ENCODE results near the gene IQCH. TPM values are rescaled to one million over a fixed set of nuclear protein-coding genes. Genes with fewer than 3 reads are reported as not detected.

IQCH gene
- total RNA-seq, 1 experiment from 2014 or later: 2.2 TPM

DNA sequence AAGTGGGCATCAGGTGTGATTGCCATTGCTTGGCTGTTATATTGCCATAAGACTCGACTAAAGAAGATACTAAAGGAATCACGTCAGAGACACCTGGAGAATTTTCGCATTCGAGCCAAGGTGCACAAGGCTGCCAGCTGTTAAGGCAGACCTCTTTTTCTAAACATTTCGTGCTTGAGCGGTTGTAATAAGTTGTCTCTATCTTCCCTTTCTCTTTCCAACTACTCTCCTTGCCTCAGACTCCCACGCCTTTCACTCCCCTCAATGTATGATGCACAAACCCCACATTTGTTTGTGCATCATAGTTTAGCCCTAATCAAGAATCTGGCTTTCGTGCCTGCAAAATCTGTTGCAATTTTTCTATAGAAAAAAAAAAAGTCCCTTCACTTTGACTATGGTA is 118.0 kb downstream of the IQCH start:
- no peak overlapping the region for H3K4me3 ChIP-seq (ENCODE audit: insufficient read depth, low read depth, low read length)
- DNase-seq: no peak
- H3K27me3 ChIP-seq (ENCODE audit: control insufficient read depth, insufficient read depth, low read length): no peaks in the 10 kb centered on the region
- no peaks in the 10 kb centered on the region for H3K36me3 ChIP-seq (replicated peaks; ENCODE audit: control insufficient read depth, insufficient read depth, low read length)

DNA sequence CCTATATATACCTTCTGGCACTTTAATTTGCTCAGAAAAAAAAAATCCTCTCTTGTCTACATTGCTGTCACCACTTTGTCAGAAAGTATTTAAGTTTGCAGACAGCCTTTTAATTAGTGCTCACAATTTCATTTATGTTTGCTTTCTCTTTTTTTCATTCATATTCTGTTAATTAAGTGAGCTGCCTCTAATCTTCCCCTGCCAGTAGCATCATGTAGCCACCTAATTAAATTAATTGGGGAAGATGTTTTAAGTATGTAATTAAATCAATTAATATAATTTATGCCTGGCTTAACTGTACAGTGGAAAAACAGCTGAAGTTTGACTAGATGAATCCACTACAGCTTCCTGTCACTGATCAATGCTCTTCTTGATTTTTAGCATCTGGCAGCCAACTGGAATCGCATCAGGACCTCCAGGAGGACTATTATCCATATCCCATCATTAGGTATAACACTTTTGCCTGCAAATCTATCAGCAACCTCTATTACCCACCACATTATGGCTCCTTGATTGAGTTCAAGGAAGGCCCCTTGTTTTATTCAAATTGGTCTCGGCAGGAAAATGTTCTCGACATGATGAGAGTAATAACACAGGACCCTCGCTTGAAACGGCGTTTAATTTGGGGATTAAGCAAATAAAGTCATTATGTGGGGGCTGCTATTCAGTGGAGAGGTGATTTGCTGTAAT is 118.5 kb downstream of the IQCH start:
- no peak overlapping the region for H3K4me3 ChIP-seq (ENCODE audit: insufficient read depth, low read depth, low read length)

DNA sequence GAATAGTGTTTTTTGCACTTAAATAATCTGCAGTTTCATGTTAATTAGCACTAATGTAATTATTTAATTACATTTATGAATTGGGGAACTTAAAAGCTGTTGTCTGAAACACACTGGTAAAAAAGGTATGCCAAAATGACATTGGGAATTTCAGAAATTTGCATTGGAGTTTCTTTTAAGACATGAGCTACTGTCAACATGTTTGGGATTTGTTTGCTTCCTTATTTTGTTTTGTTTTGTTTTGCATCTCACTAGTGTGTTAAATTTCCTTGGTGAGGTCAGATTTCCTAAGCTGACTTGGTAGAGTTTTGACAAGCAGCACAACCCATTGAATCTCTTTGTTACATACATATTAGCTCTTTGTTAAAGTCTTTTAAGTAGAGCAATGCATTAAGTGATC is 119.4 kb downstream of the IQCH start:
- no peak for DNase-seq
- no peak overlapping the region for H3K4me3 ChIP-seq (ENCODE audit: insufficient read depth, low read depth, low read length)
- no peaks in the 10 kb centered on the region for H3K36me3 ChIP-seq (replicated peaks; ENCODE audit: control insufficient read depth, insufficient read depth, low read length)
- no peaks in the 10 kb centered on the region for H3K27me3 ChIP-seq (ENCODE audit: control insufficient read depth, insufficient read depth, low read length)

More for the DNA sequence above, 118.5 kb downstream of the IQCH start:
- no peak for DNase-seq
- Histone ChIP-seq H3K27me3 (ENCODE audit: control insufficient read depth, insufficient read depth, low read length) (no peaks in the 10 kb centered on the region), H3K36me3 (replicated peaks; ENCODE audit: control insufficient read depth, insufficient read depth, low read length) (no peaks in the 10 kb centered on the region)

DNA sequence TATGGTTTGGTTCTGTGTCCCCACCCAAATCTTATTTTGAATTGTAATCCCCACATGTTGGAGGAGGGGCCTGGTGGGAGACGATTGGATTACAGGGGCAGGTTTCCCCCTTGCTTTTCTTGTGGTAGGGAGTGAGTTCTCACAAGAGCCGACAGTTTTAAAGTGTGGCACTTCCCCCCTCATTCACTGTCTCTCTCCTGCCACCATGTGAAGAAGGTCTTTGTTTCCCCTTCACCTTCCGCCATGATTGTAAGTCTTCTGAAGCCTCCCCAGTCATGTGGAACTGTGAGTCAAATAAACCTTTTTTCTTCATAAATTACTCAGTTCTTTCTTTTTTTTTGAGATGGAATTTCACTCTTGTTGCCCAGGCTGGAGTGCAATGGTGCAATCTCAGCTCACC is 124.9 kb downstream of the IQCH start:
- H3K4me3 ChIP-seq (ENCODE audit: insufficient read depth, low read depth, low read length): no peak overlapping the region
- DNase-seq: no peak
- H3K36me3 ChIP-seq (replicated peaks; ENCODE audit: control insufficient read depth, insufficient read depth, low read length): no peaks in the 10 kb centered on the region
- no peaks in the 10 kb centered on the region for H3K27me3 ChIP-seq (ENCODE audit: control insufficient read depth, insufficient read depth, low read length)

DNA sequence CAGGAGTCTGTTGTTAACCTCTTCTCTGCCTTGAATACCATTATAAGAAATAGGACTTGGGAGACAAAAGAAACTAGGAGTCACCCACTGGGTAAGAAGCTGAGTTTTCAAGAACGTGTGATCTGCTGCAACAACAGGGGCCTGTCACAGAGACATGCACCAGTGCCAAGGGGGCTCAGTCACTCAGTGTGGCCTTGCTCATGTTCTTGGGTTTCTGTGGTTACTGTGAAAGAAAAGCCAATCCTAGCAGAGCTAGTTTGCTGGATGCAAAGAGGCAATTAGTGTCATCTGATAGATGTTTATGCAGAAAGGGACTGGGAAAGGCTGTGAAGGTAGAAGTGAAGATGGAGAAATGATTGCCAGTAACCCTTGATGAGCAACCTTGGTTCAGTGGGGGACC is 126.3 kb downstream of the IQCH start:
- Histone ChIP-seq H3K36me3 (replicated peaks; ENCODE audit: control insufficient read depth, insufficient read depth, low read length) (no peaks in the 10 kb centered on the region), H3K27me3 (ENCODE audit: control insufficient read depth, insufficient read depth, low read length) (no peaks in the 10 kb centered on the region), H3K4me3 (ENCODE audit: insufficient read depth, low read depth, low read length) (no peak overlapping the region)
- no peak for DNase-seq

DNA sequence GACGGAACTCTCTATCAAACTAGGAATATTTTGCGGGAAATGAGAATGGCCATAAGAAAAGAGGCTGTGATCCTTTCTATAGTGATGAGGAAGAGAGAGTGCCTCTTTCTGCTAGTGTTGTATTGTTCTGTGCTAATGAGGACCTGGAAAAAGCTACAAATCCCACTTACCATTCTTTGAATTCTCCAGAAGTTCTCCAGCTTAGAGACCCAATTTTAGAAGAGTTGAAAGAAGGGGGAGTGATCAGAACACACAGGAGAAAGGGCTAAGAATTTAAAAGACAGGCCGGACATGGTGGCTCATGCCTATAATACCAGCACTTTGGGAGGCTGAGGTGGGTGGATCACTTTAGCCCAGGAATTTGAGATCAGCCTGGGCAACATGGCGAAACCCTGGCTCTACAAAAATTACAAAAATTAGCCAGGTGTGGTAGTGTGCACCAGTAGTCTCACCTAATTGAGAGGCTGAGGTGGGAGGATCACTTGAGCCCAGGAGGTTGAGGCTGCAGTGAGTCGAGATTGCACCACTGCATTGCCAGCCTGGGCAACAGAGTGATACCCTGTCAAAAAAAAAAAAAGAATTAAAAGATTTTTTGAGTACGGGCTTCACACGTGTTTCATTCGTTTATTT is 126.9 kb downstream of the IQCH start:
- H3K27me3 ChIP-seq (ENCODE audit: control insufficient read depth, insufficient read depth, low read length): no peaks in the 10 kb centered on the region
- DNase-seq: no peak
- no peaks in the 10 kb centered on the region for H3K36me3 ChIP-seq (replicated peaks; ENCODE audit: control insufficient read depth, insufficient read depth, low read length)
- H3K4me3 ChIP-seq (ENCODE audit: insufficient read depth, low read depth, low read length): no peak overlapping the region

DNA sequence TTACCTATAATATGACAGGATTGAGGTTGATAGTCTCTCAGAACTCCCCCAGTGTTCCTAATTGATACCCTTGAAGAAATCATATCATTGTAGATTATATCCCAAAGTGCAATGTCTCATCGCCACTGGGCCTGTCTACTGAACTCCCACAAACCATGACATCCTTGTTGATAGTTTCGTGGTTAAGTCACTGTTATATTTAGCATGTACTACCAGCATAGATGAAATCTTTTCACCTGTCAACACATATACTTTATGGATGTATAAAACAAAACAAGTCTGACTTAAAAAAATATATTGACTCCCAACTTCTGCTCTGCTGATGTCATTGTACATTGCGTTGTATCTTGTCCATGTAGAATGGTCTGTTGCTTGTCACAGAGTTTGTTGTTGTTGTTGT is 128.1 kb downstream of the IQCH start:
- Histone ChIP-seq H3K27me3 (ENCODE audit: control insufficient read depth, insufficient read depth, low read length) (no peaks in the 10 kb centered on the region), H3K36me3 (replicated peaks; ENCODE audit: control insufficient read depth, insufficient read depth, low read length) (no peaks in the 10 kb centered on the region), H3K4me3 (ENCODE audit: insufficient read depth, low read depth, low read length) (no peak overlapping the region)
- no peak for DNase-seq

DNA sequence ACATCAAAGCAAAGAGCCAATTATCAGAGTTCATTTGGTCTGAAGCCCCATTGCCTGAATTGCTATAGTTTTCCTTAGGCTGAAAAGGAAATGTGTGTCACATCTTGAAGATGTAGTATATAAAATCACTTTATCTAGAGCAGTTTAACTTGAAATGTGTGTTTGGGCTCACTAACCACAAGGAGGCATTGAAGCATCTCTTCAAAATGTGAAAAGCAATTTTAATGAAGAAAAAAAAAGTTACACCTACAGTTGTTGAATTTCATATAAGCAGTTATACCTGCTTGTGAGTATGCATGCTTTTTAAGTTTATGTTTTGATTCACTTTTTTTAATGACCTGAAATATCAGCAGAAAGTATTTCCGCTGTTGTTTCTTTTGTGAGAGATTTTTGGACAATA is 129.3 kb downstream of the IQCH start:
- DNase-seq: no peak
- Histone ChIP-seq H3K36me3 (replicated peaks; ENCODE audit: control insufficient read depth, insufficient read depth, low read length) (no peaks in the 10 kb centered on the region), H3K27me3 (ENCODE audit: control insufficient read depth, insufficient read depth, low read length) (no peaks in the 10 kb centered on the region), H3K4me3 (ENCODE audit: insufficient read depth, low read depth, low read length) (no peak overlapping the region)

DNA sequence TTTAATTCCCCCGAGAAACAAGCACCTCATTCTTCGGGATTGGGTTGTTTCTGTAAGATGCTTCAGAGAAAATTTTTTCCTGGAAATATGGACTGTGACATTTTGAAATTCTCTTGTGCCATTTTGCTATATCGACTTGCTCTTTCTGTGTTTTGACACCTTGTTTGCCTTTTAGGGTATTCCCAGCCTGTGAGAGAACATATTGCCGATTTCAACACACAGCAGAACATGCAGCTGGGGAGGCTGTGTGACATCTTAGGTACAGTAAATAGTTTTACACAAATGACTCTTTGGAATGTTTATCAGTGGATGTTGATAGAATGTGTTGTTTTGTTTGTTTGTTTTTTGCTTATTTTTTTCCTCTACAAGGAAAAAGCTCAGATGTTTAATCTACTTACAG is 130.2 kb downstream of the IQCH start:
- no peaks in the 10 kb centered on the region for H3K36me3 ChIP-seq (replicated peaks; ENCODE audit: control insufficient read depth, insufficient read depth, low read length)
- DNase-seq: no peak
- no peak overlapping the region for H3K4me3 ChIP-seq (ENCODE audit: insufficient read depth, low read depth, low read length)
- H3K27me3 ChIP-seq (ENCODE audit: control insufficient read depth, insufficient read depth, low read length): no peaks in the 10 kb centered on the region

DNA sequence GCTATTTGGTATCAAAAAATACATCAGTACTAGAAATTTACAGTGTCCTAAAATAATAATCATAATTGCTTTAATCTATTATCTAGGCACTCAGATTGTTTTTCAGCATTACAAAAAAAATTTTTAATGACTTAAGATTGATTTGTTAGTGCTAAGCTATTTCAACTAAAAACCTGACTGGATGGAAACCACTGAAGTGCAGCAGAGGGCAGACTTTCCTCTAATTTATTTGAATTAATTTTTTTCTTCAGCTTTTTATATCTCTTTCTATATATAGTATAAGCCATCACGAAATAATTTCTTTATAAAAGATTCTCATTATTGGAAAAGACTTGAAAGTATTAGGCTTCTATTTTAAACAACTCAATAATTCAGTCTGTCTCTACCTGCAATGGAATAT is 131.4 kb downstream of the IQCH start:
- DNase-seq: no peak
- H3K36me3 ChIP-seq (replicated peaks; ENCODE audit: control insufficient read depth, insufficient read depth, low read length): no peaks in the 10 kb centered on the region
- H3K4me3 ChIP-seq (ENCODE audit: insufficient read depth, low read depth, low read length): no peak overlapping the region
- H3K27me3 ChIP-seq (ENCODE audit: control insufficient read depth, insufficient read depth, low read length): no peaks in the 10 kb centered on the region

DNA sequence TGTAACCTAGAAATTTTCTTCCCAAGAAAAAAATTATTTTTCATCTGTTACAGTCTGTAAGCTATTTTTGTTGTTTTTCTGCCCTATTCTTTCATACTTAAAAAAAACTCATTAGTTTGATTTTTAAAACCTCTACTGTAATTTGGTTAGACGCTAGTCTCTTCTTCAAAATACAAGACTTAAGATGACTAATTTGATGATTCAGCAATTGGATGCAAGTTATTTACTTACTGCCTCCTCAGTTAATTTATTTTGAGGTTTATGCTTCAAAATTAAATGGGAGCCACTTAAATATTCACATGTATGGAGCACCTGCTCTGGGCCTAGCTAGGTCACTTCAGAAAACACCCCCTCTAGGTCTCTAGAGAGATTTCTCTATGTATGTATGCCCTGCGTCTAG is 132.4 kb downstream of the IQCH start:
- H3K4me3 ChIP-seq (ENCODE audit: insufficient read depth, low read depth, low read length): no peak overlapping the region
- H3K36me3 ChIP-seq (replicated peaks; ENCODE audit: control insufficient read depth, insufficient read depth, low read length): no peaks in the 10 kb centered on the region
- H3K27me3 ChIP-seq (ENCODE audit: control insufficient read depth, insufficient read depth, low read length): no peaks in the 10 kb centered on the region
- DNase-seq: no peak

DNA sequence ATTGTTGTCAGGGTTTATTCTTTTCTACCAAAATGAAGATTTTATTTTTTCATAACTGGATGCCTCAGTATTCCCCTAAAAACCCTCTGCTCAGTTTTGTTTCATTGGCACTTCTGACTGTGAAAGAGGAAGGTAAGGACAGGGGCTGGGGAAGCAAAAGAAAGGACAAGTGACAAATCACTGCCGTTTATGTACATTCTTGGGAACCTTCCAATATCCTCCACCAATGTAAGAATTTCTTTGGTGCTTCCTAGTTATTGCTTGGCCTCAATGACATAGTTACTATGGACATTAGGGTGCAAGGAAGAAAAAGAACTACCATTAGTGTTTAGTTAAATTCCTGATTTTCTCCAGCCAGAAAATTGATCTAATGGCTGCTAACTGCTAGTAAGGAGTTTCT is 135.4 kb downstream of the IQCH start:
- H3K36me3 ChIP-seq (replicated peaks; ENCODE audit: control insufficient read depth, insufficient read depth, low read length): no peaks in the 10 kb centered on the region
- H3K27me3 ChIP-seq (ENCODE audit: control insufficient read depth, insufficient read depth, low read length): no peaks in the 10 kb centered on the region
- H3K4me3 ChIP-seq (ENCODE audit: insufficient read depth, low read depth, low read length): no peak overlapping the region
- DNase-seq: no peak

DNA sequence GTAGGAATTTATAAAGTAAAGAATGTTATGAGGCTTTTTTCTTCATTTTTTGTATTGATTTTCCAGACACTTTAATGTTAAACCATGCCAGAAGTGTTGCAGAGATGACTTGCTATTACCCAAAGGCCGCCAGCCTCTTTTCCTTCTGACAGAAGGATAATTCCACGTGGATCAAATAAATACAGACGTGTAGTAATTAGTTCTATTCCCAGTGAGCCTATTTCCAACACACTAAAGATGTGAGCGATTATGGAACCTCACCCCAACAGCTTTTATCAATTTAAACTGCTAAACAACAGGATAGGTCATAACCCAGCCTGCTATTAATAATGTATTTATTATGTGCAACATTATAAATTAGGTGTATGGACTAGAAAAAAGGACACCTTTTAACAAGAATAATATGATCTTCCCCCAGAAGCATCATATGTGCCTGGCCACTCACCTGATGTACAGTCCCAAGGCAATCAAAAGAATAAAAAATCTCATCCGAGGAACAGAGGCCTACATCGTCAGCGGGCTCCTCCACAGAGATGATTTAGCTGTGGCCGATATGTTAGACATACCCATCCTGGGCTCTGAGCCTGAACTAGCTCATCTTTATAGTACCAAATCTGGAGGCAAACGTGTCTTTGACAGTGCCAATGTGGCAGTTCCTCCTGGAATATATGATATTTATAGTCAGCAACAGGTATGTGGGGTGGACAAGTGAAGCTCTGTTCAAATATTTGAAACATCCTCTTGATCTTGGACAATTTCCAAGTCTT is 140.5 kb downstream of the IQCH start:
- Histone ChIP-seq H3K4me3 (ENCODE audit: insufficient read depth, low read depth, low read length) (no peak overlapping the region), H3K36me3 (replicated peaks; ENCODE audit: control insufficient read depth, insufficient read depth, low read length) (no peaks in the 10 kb centered on the region), H3K27me3 (ENCODE audit: control insufficient read depth, insufficient read depth, low read length) (no peaks in the 10 kb centered on the region)
- DNase-seq: no peak

DNA sequence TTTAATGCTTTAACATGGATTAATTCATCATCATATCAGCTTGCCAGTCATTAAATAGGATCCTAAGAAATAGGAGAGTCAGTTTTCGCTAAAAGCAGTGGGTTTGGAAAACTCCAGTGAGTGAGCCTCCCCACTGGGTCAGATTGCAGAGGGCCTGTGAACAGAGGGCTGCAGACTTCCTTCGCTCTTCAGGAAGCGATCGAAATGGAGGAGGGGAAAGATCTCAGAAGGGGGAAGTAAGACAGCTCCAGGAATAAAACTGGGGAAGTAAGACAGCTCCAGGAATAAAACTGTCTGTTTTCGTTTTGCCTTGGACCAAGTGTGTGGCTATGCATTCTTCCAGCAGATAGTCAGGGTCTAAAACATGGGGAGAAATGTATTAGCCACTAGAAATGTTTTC is 141.5 kb downstream of the IQCH start:
- DNase-seq: no peak
- H3K36me3 ChIP-seq (replicated peaks; ENCODE audit: control insufficient read depth, insufficient read depth, low read length): no peaks in the 10 kb centered on the region
- no peak overlapping the region for H3K4me3 ChIP-seq (ENCODE audit: insufficient read depth, low read depth, low read length)
- no peaks in the 10 kb centered on the region for H3K27me3 ChIP-seq (ENCODE audit: control insufficient read depth, insufficient read depth, low read length)

DNA sequence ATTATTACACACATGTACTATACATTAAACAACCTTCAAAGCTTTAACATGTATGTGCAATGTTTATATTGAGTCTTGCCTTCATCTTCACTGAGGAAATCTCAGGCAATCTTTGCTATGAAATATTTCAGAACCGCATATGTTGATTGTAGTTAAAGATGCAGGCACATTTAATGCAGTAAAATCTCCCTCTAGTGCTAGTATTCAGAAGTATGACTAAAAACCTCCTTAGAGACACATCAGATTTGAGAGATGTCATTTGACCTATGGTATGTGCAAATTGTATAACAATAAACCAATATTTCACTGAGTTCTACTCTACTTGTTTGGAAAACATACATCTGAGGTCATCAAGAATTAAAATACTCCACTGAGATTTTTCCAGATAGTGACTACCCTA is 142.6 kb downstream of the IQCH start:
- Histone ChIP-seq H3K36me3 (replicated peaks; ENCODE audit: control insufficient read depth, insufficient read depth, low read length) (no peaks in the 10 kb centered on the region), H3K4me3 (ENCODE audit: insufficient read depth, low read depth, low read length) (no peak overlapping the region), H3K27me3 (ENCODE audit: control insufficient read depth, insufficient read depth, low read length) (no peaks in the 10 kb centered on the region)
- DNase-seq: no peak

Measured in H7 (cell line).